Measurements from ENCODE around the gene RBMS3. TPM values are rescaled to one million over a fixed set of nuclear protein-coding genes. Genes with fewer than 3 reads are reported as not detected.
"Not testable (repeated sequence)": the region's sequence is repeated elsewhere in the genome, so short reads cannot be mapped to it uniquely, and the experiment has no call there.

Gene RBMS3
- polyA plus RNA-seq, 1 donor: 28.5 TPM

DNA sequence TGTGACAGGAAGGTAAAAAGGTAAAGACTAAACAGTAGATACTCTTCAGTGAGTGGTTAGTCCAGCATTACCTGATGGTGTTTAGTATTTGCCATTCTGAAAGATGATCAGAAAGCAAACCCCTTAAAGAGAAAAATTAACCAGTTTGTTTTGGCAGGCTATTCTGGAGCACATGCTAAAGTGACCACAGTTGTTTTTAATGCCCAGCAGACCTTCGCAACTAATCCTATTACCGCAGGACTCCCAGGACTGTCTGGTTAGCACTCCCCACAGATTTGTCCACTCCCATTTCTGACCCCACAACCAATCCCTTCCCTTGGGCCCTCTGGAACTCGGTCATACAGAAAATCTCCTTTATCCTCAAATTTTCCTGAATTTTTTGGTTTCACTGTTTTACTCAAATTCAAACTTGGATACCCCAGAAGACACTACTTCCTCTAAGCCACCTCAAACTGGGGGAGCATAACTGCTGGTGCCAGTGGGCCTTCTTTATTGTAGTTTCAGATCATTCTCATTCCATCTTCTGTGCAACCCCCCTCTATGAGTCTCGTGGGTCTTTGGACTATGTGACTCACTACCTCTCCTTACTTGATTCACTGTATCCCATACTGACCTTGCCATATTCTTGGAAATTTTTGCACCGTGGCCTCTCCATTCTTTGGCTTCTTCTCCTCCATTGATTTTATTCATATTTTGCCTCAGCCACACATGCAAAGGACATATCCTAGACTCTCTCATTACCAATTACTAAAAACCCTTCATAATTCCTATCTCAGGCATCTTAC, 104.4 kb downstream of the RBMS3 start:
- DNase-seq (ENCODE audit: low read depth): no peak

DNA sequence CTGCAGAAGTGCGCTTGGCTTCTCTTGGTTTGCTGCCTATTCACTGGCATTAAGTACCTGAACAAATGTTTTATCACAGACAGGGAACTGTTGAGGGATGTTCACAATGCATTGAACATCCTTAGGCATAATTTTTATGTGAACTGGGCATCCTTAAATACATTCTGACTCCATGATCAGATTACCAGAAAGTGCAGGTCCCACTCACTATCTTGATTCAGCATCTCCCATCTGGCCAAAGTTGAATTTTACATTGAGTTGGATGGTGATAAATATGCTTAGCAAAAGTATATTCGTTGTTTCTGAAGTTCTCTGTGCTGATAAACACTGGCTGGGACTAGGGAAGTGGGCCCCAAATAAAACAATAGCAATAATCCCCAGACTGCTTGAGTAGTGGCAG, 108.5 kb downstream of the RBMS3 start:
- no peak for DNase-seq (ENCODE audit: low read depth)

DNA sequence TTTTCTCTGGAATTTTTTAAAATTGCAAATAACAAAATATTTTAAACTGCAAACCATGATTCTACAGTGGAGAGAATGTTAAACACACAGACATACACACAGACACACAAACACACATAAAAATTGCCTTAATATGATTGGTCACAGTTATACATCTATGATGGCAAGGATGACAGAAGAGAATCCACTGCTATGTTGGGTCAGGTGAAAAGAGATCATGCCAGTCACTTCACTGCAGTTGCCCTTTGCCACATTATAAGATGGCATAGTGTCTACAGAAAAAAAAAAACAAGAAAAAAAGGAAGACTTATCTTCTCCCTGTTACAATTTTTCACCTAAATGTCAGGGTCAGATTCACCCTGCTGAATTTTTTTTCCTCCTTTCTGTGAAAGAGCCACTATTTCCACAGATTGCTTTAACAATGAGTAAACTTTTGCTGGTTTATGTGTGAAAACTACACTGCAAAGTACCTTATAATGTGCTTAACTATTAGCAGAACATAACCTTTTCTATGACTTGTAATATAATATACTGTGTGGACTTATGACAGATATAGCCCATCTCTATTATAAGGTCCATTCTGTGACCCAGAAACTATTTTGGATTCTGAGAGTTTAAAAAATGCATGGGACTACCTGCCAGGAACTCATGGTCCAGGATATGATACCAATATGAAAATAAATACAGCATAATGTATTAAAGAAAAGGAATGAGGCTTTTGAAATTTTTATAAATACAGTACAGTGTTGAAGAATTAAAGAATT, 111.9 kb downstream of the RBMS3 start:
- no peak for DNase-seq (ENCODE audit: low read depth)

DNA sequence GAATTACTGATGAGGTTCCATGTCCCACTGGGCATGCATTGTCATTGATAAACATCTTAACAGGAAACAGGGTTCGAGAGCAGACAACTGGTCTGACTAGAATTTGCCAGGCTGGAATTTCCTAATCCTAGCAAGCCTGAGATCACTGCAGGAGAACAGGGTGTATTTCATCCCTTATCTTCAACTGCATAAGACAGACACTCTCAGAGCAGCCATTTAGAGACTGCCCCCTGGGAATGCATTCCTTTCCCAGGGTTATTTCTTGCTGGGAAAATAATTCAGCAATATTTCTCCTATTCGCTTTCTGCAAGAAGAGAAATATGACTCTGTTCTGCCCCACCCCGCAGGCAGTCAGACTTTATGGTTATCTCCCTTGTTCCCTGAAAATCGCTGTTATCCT, 113.1 kb downstream of the RBMS3 start:
- not testable (repeated sequence) for DNase-seq (ENCODE audit: low read depth)

DNA sequence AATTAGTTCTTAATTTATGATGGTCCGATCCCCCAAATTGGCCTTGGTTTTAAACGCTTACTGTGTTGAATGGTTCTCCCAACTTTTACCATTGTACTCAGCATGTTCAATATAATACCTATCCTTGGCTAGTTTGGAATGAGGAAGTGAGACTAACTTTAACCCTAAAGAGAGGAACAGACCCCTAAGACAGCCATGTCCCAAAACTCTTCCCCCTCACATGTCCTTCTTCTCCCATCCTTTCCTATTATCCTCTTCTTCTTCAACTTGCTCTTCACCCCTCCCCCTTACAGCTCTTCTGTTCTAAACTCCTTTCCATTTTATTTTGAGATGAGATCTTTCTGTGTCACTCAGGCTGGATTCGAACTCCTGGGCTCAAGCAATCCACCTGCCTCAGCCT, 116.5 kb downstream of the RBMS3 start:
- DNase-seq (ENCODE audit: low read depth): no peak

DNA sequence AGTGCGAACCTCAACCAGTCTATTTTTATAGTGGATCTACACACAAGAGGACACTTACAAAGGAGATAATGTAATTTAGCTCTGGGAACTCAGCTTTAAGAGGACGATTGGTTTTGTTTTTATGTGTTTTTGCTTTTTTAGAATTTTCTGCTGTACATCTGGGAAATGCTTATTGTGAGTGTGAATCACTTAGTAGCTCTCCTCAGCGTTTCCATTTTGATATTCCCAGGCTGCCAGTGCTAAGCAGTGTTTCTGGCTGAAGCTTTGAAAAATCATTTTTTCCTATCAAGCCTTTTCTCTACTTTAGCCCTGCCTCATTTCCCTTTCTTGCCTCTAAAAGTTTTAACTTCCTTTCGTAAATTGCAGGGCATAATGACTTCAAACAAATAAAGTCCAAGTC, 117.9 kb downstream of the RBMS3 start:
- DNase-seq (ENCODE audit: low read depth): no peak

DNA sequence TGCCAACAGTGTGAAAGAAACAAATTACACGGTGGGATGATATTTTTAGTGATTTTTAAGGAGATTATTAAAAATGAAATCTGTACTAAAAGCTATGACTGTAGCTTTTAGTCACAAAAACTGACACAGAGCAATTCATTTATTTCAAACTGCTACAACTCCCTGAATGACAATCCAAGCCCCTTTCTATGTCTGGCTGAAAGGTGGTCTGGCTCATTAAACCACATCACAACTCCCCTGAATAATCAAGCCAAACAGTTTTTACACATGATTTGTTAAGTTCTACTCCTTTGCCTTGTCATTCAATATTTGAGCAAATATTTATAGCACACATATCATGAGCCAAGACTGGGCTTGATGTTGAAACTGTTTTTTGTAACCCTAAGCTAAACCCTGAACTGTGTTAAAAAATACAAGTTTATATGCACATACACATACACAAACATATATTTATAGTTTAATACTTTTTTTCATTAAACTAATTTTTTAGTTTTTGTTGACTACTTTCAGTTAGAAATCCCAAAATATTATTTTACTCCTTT, 125.5 kb downstream of the RBMS3 start:
- no peak for DNase-seq (ENCODE audit: low read depth)

DNA sequence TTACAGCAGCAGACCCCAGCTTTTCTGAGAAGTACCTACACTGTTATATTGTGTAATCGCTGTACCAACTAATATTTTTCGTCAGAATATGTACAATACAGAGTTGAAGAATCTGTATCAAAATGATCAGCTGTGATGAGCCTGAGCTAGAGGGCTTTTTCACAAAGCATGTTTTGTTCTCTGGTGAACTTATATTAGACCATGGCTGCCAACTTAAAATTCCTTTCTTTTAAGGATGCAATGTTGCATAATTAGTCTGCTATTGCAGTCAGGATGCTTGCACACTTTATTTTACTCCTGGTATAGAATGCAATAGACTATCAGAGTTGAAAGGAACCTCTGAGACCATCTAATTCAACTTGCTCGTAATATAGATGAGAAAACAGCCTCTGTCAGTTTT, 127.8 kb downstream of the RBMS3 start:
- DNase-seq (ENCODE audit: low read depth): no peak

DNA sequence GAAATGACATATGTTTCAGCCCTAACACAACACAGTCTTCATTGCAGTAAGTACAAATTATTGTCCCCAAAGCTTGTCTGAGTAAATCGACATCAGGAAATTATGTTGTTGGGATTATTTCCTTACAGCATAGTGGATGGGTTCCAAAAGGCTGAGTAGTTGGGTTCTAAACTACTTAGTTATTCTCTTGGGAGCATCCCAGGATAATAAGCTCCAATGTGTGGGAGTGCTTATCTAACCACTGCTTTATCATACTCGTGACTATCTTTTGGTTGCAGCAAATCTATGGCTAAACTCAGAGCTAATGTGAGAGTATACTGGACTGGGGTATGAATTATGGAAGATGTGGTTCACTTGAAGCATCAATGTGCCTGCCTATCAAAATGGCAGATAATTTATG, 128.5 kb downstream of the RBMS3 start:
- DNase-seq (ENCODE audit: low read depth): no peak

DNA sequence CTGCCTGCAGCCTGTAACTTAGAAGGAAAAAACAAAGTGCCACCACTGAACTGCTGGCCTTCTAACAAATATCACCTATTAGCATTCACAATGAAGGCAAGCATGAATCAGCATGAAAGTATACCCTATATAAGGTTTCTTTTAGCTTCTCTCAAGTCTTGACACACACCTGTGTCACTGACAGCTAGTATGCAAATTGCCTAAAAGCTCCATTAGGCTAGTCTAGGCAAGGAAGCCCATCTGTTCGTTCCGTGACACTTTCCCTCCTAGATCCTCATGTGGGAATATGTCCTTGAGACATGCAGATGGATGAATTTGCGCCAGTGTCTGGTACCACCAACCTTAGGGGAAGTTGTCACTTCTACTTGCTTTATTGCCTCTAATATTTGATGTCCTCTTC, 129.3 kb downstream of the RBMS3 start:
- DNase-seq (ENCODE audit: low read depth): no peak

DNA sequence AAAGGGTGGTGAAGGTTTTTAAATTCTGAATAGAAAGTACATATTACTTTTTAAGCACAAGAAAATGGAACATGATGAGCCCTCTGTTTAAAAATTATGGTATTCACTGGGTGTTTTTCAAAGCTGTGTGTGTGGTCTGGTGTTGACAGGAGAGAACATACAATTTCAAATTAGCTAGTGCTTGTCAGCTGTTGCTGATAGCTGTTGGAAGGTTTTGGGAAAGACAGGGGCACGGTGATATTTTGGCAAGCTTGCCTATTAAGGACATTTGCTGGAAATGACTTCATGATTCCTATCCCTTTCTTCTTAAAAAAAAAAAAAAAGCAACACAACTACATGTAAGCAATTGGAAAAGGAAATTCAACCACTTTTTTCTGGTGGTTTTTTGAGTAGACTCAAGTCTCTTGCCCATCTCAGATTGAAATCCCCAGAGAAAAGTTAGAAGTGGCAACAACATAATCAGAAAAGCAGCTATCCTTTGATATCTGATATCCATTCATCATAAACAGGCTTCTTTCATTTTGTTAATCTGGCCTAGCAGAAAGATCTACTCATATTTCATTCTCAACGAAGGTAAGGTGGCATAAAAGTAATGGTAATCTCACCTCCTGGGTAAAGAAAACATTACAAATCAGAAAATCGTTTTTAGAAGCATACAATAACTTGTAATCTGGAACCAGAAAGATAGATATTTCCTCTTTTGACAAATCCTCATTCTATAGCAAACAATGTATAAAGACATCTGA, 130.0 kb downstream of the RBMS3 start:
- DNase-seq (ENCODE audit: low read depth): no peak

DNA sequence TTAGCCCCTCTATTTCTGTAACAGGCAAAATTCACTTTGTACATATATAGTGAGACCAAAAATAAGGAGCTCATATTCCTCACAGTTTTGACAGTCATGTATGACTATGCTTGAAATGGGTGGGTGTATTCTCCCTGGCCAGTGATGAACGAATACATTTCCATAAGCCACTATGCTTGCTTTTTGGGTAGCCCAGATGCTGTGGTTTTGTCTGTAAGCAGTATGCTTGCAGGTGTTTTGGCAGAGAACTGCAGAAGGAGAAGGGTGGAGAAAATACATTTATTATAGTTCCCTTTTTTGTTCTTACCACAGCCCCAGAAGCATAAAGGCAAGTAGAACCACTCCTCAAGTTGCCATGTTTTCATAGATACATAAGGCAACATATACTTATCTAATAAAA, 131.2 kb downstream of the RBMS3 start:
- DNase-seq (ENCODE audit: low read depth): no peak

DNA sequence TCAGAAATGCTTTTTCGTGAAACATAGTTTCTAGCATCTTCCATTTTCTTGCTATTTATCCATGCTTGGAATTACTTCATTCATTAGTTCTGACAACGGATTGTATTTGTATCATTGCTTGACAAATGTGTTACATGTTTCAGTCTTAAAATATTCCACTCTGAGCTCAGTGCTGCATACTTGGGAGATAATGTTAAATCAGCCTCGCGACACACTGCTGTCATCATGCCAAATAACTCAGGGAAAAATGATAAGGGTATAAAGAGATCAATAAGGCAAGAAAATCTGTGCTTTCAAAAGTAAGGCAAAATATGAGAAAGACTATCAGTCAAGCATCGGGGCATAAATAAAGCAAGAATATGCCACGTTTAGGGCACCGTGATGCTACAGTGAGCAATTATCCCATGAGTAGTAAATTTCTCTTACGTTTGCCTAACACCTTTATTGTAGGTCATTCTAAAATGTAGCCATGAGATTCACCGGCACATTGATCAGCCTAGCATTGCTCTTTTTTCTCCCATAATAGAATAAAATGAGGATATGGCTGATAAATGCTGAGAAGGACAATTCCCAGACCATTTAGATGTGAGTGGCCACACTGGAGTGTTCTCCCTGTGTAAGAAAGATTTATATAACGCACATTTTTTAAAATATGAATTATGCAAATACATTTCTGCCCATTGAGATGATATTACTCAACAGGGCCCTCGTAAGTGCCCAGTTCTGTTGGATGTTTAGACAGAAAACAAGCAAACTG, 133.8 kb downstream of the RBMS3 start:
- no peak for DNase-seq (ENCODE audit: low read depth)

DNA sequence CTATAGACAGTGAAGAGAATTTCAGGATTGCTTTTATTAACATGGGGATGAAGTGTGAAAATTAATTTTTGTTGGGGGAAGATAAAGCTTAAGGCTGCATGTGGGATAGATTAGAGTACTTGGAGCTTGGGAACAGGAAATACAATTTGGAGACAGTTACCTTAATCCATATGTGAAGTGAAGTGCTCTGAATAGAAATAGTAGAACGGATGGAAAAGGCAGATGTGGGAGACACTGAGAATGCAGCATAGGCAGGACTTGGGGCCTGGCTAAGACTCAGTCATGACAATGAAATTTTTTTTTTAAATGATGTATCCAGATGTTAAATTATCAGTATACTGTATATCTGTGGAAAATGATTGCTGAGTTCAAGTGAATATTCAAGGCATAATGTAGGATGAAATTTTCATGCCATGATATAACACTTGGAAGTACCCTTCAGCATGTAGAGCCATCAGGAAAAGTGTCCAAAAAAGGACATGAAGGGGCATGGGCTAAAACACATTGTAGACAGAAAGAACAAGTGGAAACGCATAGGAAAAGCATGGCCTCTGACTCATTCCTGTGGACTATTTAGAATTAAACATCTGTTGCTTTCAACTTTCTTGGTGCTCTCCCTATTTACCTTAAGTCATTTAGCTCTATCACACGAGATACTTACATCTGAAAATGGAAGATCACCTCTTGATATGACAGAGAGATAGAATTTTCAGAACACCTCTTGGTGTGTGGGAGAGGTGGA, 134.8 kb downstream of the RBMS3 start:
- DNase-seq (ENCODE audit: low read depth): no peak

DNA sequence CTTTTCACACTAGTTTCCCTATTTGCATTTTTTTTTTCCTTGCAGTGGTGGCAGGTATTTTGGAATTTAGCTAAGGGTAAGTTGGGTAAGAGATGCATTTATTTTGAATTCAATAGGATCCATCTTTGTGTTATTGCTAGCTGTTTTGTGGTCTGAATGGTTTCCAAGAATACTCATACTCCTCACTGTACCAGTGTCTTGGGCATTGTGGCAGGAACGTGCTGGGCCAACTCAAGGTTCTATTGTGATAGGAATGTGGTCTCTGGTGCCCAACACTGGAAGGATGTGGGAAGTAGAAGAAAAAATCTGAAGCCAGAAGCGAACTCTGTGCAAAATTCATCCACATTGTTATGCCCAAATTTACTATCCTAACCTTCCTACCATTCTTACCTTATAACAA, 135.6 kb downstream of the RBMS3 start:
- DNase-seq (ENCODE audit: low read depth): no peak

DNA sequence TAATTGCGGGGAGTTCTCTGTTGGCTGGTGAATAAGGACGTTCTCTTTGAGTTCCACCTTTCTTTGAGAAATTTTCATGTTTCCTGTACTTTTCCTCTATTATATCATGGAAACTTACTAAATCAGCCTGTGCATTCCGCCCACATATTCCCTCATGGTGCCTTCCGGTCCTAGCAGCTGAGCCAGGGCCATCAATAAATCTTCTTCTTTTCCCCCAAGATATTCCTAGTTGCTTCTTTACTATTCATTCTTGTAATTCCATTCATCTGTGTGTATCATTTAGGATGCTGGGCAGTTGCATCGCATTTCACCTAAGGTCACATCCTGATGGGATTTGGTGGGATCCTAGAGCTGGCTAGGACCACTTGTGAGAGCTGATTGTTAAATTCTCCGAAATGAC, 139.2 kb downstream of the RBMS3 start:
- DNase-seq (ENCODE audit: low read depth): no peak

DNA sequence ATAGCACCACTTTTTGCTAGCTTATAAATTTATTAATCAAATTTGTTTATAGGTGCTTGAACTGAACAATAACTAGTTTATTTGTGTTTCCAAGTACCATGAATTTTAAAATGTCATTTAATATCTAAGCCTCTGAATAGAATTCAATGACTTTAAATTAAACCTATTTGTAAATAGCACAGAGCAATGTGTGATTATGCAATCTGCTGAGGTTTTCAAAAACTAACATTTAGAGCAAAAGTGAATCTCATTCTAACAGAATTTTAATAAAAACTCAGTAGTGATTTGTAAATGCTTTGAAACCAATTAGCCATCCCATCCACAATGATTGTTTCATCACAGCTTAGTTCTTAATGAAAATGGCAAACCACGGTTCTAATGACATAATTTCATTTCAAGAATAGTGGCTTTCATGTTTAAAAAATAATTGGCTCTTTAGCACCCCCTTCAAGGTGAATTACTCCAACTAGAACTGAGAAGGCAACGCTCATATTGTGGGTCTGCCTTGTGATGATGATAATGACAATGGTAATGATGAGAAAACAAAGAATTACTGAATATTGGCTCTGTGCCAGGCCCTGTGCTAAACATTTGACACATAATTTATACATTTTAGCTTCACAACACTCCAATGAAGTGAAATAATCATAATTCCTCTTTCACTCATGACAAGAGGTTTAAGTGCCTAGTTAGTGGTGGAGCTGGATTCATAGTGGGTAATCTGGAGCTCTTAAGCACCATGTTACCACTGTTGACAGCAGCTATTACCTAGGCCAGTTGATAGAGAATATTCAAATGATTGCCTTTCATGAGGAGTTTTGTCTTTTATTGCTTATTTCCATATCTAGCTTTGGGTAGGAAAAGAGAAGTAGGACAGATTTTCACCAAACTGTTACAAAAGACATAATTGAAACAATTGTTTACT, 145.7 kb downstream of the RBMS3 start:
- no peak for DNase-seq (ENCODE audit: low read depth)

DNA sequence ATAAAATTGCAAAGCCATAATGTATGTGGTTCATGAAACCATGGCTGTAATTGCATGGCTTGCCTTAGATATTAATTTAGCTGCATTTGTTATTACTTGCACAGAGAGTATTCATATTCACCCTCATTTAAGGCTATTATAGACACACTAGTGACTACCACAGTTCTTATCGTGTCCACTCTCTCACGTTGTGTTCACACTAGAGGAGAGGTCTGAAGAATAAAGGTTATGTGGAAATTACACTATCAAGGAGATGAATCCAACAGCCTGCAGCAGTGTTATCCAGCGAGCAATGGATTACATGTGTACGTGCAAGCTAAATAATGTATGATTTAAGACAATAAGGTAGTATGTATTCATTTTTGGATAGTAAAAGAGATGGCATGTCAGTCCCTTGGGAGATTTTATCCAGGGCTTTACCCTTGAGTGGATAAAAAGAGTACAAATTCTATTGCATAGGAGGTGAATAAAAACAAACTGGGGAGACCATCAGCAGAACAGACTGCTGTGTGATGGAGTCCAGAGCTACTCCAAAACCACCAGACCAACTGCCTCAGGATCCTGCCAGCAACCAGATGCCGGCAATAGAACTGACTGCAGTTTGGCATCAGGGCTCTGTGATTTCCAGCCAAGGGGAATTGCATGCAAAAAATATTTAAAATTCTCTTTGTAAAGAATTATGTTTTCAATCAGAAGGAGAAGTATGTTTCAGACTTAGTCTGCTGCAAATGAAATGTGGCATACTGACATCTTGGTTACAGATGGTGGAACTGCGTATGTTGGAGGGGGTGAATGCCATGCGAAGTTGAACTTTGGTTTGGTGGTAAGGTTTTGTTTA, 146.6 kb downstream of the RBMS3 start:
- DNase-seq (ENCODE audit: low read depth): no peak
